Neutrophil (primary cell): ENCODE measurements around the gene GPC6.

Source experiments
- H3K27ac ChIP-seq: fragments of 200-600 bp; sonication (generic); 2 replicates; pipeline ENCODE4 v1.5.1; 2016; ENCODE audit warnings: mild to moderate bottlenecking, moderate library complexity
- H3K27me3 ChIP-seq: fragments of 200-600 bp; sonication (generic); 2 replicates; pipeline ENCODE4 v1.6.0; 2016; ENCODE audit warnings: mild to moderate bottlenecking
- H3K36me3 ChIP-seq: fragments of 200-600 bp; sonication (generic); 2 replicates; pipeline ENCODE4 v1.5.1; 2017
- H3K4me1 ChIP-seq, 2 experiments: fragments of 200-600 bp in 1 of 2; sonication (generic) in 1 of 2; 1 replicate in 1 of 2; 2 replicates in 1 of 2; pipeline versions ENCODE4 v1.5.1 to v1.6.1; 2013 to 2016; ENCODE audit warnings: low read depth in 1 of 2, low read length in 1 of 2, mild to moderate bottlenecking in 1 of 2, moderate library complexity in 1 of 2; ENCODE audit not compliant: control insufficient read depth in 1 of 2, insufficient read depth in 1 of 2
- H3K4me3 ChIP-seq, 2 experiments: fragments of 200-600 bp in 1 of 2; sonication (generic) in 1 of 2; 1 replicate in 1 of 2; 2 replicates in 1 of 2; pipeline ENCODE4 v1.5.1; 2013 to 2016; ENCODE audit warnings: low read depth in 1 of 2, low read length in 1 of 2, mild to moderate bottlenecking in 1 of 2, moderate library complexity in 1 of 2
- H3K9me3 ChIP-seq: fragments of 200-600 bp; sonication (generic); 2 replicates; pipeline ENCODE4 v1.5.1; 2016
- CTCF ChIP-seq: fragments of 200-600 bp; sonication (generic); IDR thresholded peaks from 2 replicates; pipeline ENCODE4 v1.5.1; 2016; ENCODE audit warnings: antibody characterized with exemption

Gene GPC6

GRCh38 chr13:93765811-93766210 lies 539.2 kb downstream of the GPC6 start:
- Histone ChIP-seq H3K4me1 (no peaks in the 10 kb centered on the region), H3K27me3 (no peaks in the 10 kb centered on the region)

GRCh38 chr13:93766719-93767118 lies 540.1 kb downstream of the GPC6 start:
- no peaks in the 10 kb centered on the region for H3K36me3 ChIP-seq
- no peak overlapping the region for H3K27ac ChIP-seq
- H3K27me3 ChIP-seq = no peaks in the 10 kb centered on the region
- H3K4me3 ChIP-seq = no peak overlapping the region
- no peak for TF ChIP-seq CTCF
- no peaks in the 10 kb centered on the region for H3K4me1 ChIP-seq
- H3K9me3 ChIP-seq = no peaks in the 10 kb centered on the region

More at GRCh38 chr13:93765811-93766210, 539.2 kb downstream of the GPC6 start:
- no peaks in the 10 kb centered on the region for H3K9me3 ChIP-seq
- H3K27ac ChIP-seq = no peak overlapping the region
- no peaks in the 10 kb centered on the region for H3K36me3 ChIP-seq
- H3K4me3 ChIP-seq = no peak overlapping the region
- TF ChIP-seq CTCF = no peak

- no peaks in the 10 kb centered on the region for H3K27me3 ChIP-seq
- H3K27ac ChIP-seq = no peak overlapping the region
- no peak overlapping the region for H3K4me3 ChIP-seq
- H3K4me1 ChIP-seq = no peaks in the 10 kb centered on the region
- no peaks in the 10 kb centered on the region for H3K9me3 ChIP-seq
- TF ChIP-seq CTCF = no peak
- H3K36me3 ChIP-seq = no peaks in the 10 kb centered on the region
Observed at GRCh38 chr13:93767180-93767916, 540.7 kb downstream of the GPC6 start.

- Histone ChIP-seq H3K27ac (no peak overlapping the region), H3K9me3 (no peaks in the 10 kb centered on the region), H3K27me3 (no peaks in the 10 kb centered on the region), H3K36me3 (no peaks in the 10 kb centered on the region), H3K4me1 (no peaks in the 10 kb centered on the region), H3K4me3 (no peak overlapping the region)
- no peak for TF ChIP-seq CTCF
Observed at GRCh38 chr13:93767917-93768409, 541.4 kb downstream of the GPC6 start.

GRCh38 chr13:93769101-93769500 lies 542.5 kb downstream of the GPC6 start:
- Histone ChIP-seq H3K4me1 (no peaks in the 10 kb centered on the region), H3K9me3 (no peaks in the 10 kb centered on the region), H3K4me3 (no peak overlapping the region), H3K36me3 (no peaks in the 10 kb centered on the region), H3K27me3 (no peaks in the 10 kb centered on the region), H3K27ac (no peak overlapping the region)
- TF ChIP-seq CTCF = no peak
